ENCODE data around the gene DOK5. TPM values are rescaled to one million over a fixed set of nuclear protein-coding genes. Genes with fewer than 3 reads are reported as not detected.

Gene DOK5
- total and polyA plus RNA-seq, 2 experiments from 2014 or later: 5.0 to 6.9 TPM

DNA sequence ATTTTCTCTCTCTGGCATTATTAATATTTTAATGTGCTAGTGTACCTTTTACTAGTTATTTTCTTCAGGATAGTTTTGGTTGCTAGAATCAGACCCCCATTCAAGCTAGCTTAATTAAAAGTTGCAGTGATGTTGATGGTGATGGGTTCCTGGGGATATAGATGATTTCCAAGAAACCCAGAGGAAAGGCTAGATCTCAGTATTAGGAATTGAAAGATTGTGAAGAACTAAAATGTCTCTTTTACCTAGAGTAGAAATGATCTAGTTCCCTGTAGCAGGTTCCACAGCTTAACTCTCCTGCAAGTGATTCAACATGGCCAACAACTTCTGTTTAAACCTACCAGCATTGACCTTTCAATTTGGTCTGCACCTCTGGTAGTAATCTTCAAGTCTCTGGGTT lies 78.6 kb downstream of the DOK5 start:
- no peaks in the 10 kb centered on the region for H3K36me3 Mint-ChIP-seq (ENCODE audit: low read depth)
- Histone ChIP-seq H3K4me3 (no peak overlapping the region), H3F3A (replicated peaks; ENCODE audit: low read depth) (no peaks in the 10 kb centered on the region), H3K36me3 (ENCODE audit: insufficient read depth) (no peaks in the 10 kb centered on the region), H3K9me2 (ENCODE audit: insufficient read depth) (peaks cover 16% of the 10 kb centered on the region; the same call in 1 of the 2 replicates), H3K27me3 (ENCODE audit: insufficient read depth) (no peaks in the 10 kb centered on the region), H3K79me2 (replicated peaks; ENCODE audit: insufficient read depth) (no peaks in the 10 kb centered on the region), H2AFZ (no peak overlapping the region), H4K20me1 (replicated peaks; ENCODE audit: insufficient read depth) (no peaks in the 10 kb centered on the region), H3K4me2 (no peak overlapping the region), H3K4me1 (ENCODE audit: insufficient read depth) (peaks cover 9% of the 10 kb centered on the region), H3K27ac (ENCODE audit: low read depth) (no peak overlapping the region)
- H3K4me3 Mint-ChIP-seq: no peak overlapping the region
- H3K4me1 Mint-ChIP-seq: peaks cover 13% of the 10 kb centered on the region; the same call in 2 of the 3 replicates
- peaks cover 2% of the 10 kb centered on the region for H3K27me3 Mint-ChIP-seq (ENCODE audit: insufficient read depth, low read depth, poor library complexity)
- no peak for TF ChIP-seq ZNF114 (CRISPR knock-in tag; IDR thresholded peaks at IDR 0.05)
- no peak for TF ChIP-seq STAT1 (IDR thresholded peaks at IDR 0.05; ENCODE audit: unreplicated experiment)
- TF ChIP-seq, protein P1, sequence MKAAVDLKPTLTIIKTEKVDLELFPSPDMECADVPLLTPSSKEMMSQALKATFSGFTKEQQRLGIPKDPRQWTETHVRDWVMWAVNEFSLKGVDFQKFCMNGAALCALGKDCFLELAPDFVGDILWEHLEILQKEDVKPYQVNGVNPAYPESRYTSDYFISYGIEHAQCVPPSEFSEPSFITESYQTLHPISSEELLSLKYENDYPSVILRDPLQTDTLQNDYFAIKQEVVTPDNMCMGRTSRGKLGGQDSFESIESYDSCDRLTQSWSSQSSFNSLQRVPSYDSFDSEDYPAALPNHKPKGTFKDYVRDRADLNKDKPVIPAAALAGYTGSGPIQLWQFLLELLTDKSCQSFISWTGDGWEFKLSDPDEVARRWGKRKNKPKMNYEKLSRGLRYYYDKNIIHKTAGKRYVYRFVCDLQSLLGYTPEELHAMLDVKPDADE (IDR thresholded peaks at IDR 0.05): no peak
- TF ChIP-seq, protein P2, sequence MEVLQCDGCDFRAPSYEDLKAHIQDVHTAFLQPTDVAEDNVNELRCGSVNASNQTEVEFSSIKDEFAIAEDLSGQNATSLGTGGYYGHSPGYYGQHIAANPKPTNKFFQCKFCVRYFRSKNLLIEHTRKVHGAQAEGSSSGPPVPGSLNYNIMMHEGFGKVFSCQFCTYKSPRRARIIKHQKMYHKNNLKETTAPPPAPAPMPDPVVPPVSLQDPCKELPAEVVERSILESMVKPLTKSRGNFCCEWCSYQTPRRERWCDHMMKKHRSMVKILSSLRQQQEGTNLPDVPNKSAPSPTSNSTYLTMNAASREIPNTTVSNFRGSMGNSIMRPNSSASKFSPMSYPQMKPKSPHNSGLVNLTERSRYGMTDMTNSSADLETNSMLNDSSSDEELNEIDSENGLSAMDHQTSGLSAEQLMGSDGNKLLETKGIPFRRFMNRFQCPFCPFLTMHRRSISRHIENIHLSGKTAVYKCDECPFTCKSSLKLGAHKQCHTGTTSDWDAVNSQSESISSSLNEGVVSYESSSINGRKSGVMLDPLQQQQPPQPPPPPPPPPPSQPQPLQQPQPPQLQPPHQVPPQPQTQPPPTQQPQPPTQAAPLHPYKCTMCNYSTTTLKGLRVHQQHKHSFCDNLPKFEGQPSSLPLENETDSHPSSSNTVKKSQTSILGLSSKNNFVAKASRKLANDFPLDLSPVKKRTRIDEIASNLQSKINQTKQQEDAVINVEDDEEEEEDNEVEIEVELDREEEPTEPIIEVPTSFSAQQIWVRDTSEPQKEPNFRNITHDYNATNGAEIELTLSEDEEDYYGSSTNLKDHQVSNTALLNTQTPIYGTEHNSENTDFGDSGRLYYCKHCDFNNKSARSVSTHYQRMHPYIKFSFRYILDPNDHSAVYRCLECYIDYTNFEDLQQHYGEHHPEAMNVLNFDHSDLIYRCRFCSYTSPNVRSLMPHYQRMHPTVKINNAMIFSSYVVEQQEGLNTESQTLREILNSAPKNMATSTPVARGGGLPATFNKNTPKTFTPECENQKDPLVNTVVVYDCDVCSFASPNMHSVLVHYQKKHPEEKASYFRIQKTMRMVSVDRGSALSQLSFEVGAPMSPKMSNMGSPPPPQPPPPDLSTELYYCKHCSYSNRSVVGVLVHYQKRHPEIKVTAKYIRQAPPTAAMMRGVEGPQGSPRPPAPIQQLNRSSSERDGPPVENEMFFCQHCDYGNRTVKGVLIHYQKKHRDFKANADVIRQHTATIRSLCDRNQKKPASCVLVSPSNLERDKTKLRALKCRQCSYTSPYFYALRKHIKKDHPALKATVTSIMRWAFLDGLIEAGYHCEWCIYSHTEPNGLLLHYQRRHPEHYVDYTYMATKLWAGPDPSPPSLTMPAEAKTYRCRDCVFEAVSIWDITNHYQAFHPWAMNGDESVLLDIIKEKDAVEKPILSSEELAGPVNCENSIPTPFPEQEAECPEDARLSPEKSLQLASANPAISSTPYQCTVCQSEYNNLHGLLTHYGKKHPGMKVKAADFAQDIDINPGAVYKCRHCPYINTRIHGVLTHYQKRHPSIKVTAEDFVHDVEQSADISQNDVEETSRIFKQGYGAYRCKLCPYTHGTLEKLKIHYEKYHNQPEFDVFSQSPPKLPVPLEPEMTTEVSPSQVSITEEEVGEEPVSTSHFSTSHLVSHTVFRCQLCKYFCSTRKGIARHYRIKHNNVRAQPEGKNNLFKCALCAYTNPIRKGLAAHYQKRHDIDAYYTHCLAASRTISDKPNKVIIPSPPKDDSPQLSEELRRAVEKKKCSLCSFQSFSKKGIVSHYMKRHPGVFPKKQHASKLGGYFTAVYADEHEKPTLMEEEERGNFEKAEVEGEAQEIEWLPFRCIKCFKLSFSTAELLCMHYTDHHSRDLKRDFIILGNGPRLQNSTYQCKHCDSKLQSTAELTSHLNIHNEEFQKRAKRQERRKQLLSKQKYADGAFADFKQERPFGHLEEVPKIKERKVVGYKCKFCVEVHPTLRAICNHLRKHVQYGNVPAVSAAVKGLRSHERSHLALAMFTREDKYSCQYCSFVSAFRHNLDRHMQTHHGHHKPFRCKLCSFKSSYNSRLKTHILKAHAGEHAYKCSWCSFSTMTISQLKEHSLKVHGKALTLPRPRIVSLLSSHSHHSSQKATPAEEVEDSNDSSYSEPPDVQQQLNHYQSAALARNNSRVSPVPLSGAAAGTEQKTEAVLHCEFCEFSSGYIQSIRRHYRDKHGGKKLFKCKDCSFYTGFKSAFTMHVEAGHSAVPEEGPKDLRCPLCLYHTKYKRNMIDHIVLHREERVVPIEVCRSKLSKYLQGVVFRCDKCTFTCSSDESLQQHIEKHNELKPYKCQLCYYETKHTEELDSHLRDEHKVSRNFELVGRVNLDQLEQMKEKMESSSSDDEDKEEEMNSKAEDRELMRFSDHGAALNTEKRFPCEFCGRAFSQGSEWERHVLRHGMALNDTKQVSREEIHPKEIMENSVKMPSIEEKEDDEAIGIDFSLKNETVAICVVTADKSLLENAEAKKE (CRISPR knock-in tag; IDR thresholded peaks at IDR 0.05): no peak
- TF ChIP-seq ZNF331 (CRISPR knock-in tag; IDR thresholded peaks at IDR 0.05; ENCODE audit: low read depth): no peak
- TF ChIP-seq CREB1 (CRISPR knock-in tag; IDR thresholded peaks at IDR 0.05; ENCODE audit: low read depth): no peak
- TF ChIP-seq, protein P3, sequence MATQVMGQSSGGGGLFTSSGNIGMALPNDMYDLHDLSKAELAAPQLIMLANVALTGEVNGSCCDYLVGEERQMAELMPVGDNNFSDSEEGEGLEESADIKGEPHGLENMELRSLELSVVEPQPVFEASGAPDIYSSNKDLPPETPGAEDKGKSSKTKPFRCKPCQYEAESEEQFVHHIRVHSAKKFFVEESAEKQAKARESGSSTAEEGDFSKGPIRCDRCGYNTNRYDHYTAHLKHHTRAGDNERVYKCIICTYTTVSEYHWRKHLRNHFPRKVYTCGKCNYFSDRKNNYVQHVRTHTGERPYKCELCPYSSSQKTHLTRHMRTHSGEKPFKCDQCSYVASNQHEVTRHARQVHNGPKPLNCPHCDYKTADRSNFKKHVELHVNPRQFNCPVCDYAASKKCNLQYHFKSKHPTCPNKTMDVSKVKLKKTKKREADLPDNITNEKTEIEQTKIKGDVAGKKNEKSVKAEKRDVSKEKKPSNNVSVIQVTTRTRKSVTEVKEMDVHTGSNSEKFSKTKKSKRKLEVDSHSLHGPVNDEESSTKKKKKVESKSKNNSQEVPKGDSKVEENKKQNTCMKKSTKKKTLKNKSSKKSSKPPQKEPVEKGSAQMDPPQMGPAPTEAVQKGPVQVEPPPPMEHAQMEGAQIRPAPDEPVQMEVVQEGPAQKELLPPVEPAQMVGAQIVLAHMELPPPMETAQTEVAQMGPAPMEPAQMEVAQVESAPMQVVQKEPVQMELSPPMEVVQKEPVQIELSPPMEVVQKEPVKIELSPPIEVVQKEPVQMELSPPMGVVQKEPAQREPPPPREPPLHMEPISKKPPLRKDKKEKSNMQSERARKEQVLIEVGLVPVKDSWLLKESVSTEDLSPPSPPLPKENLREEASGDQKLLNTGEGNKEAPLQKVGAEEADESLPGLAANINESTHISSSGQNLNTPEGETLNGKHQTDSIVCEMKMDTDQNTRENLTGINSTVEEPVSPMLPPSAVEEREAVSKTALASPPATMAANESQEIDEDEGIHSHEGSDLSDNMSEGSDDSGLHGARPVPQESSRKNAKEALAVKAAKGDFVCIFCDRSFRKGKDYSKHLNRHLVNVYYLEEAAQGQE (IDR thresholded peaks at IDR 0.05; ENCODE audit: unreplicated experiment): no peak
- TF ChIP-seq JUNB (IDR thresholded peaks at IDR 0.05; ENCODE audit: unreplicated experiment): no peak
- no peak for TF ChIP-seq EZH2phosphoT487 (IDR thresholded peaks at IDR 0.05; ENCODE audit: unreplicated experiment)
- no peak for TF ChIP-seq NANOG (IDR thresholded peaks at IDR 0.05; ENCODE audit: borderline replicate concordance)
- TF ChIP-seq, protein P4, sequence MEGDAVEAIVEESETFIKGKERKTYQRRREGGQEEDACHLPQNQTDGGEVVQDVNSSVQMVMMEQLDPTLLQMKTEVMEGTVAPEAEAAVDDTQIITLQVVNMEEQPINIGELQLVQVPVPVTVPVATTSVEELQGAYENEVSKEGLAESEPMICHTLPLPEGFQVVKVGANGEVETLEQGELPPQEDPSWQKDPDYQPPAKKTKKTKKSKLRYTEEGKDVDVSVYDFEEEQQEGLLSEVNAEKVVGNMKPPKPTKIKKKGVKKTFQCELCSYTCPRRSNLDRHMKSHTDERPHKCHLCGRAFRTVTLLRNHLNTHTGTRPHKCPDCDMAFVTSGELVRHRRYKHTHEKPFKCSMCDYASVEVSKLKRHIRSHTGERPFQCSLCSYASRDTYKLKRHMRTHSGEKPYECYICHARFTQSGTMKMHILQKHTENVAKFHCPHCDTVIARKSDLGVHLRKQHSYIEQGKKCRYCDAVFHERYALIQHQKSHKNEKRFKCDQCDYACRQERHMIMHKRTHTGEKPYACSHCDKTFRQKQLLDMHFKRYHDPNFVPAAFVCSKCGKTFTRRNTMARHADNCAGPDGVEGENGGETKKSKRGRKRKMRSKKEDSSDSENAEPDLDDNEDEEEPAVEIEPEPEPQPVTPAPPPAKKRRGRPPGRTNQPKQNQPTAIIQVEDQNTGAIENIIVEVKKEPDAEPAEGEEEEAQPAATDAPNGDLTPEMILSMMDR (conservative IDR thresholded peaks at IDR 0.05; ENCODE audit: low read depth in 2 of 2): no peak
- no peak for TF ChIP-seq POLR2AphosphoS5 (IDR thresholded peaks at IDR 0.05; ENCODE audit: low read depth)
- TF ChIP-seq EZH2 (IDR thresholded peaks at IDR 0.05; ENCODE audit: low read depth, unreplicated experiment): no peak
- no peaks in the 10 kb centered on the region for H3K9me3 Mint-ChIP-seq
- no peak overlapping the region for H3K27ac Mint-ChIP-seq
- ATAC-seq (no peak), DNase-seq (ENCODE audit: low spot score) (no peak)

Data from GM23338 (cell line).